Measurements from ENCODE around the gene ARHGAP9. TPM values are rescaled to one million over a fixed set of nuclear protein-coding genes. Genes with fewer than 3 reads are reported as not detected.

Gene ARHGAP9
- total and polyA plus RNA-seq, 11 donors, result 1.7 to 33.4 (median 3.6) TPM

GRCh38 chr12:57500213-57500612, 20.5 kb upstream of the ARHGAP9 start:
- WGBS, 4 donors, result 92 to 96% (median 96%) methylated on average over 11 of the region's 11 CpGs
- intact Hi-C loops (cut with DNase I), result no loop called here
- TF ChIP-seq CTCF (IDR thresholded peaks at IDR 0.05), result no peak
- TF ChIP-seq POLR2A (IDR thresholded peaks at IDR 0.05), result no peak
- Histone ChIP-seq H3K4me3 (no peak overlapping the region), H3K27ac (no peak overlapping the region), H3K27me3 (no peaks in the 10 kb centered on the region), H3K36me3 (peaks cover 0 to 98% (median 88%) of the 10 kb centered on the region in 9 donors), H3K9me3 (no peaks in the 10 kb centered on the region), H3K4me1 (no peaks in the 10 kb centered on the region)
- no peak for ATAC-seq
- DNase-seq, result no peak

GRCh38 chr12:57498571-57498970, 18.9 kb upstream of the ARHGAP9 start:
- H3K27me3 ChIP-seq, result no peaks in the 10 kb centered on the region
- ATAC-seq, result no peak
- H3K4me1 ChIP-seq, result no peaks in the 10 kb centered on the region
- intact Hi-C loops (cut with DNase I), result no loop called here
- H3K9me3 ChIP-seq, result no peaks in the 10 kb centered on the region
- H3K4me3 ChIP-seq, result no peak overlapping the region
- H3K36me3 ChIP-seq, result peaks cover 0 to 88% (median 78%) of the 10 kb centered on the region in 9 donors
- TF ChIP-seq POLR2A (IDR thresholded peaks at IDR 0.05) (no peak), CTCF (IDR thresholded peaks at IDR 0.05) (no peak)
- no peak overlapping the region for H3K27ac ChIP-seq
- WGBS, 4 donors, result 94 to 98% (median 96%) methylated on average over 4 of the region's 4 CpGs
- DNase-seq, result no peak

GRCh38 chr12:57498132-57498502, 18.5 kb upstream of the ARHGAP9 start:
- 85 to 89% (median 86%) methylated on average over 9 of the region's 9 CpGs for WGBS, 4 donors
- DNase-seq, result no peak

More at GRCh38 chr12:57498132-57498502, 18.5 kb upstream of the ARHGAP9 start:
- TF ChIP-seq CTCF (IDR thresholded peaks at IDR 0.05) (no peak), POLR2A (IDR thresholded peaks at IDR 0.05) (no peak)
- no peaks in the 10 kb centered on the region for H3K27me3 ChIP-seq
- H3K27ac ChIP-seq, result no peak overlapping the region
- intact Hi-C loops (cut with DNase I), result no loop called here
- H3K36me3 ChIP-seq, result peaks cover 0 to 83% (median 73%) of the 10 kb centered on the region in 9 donors
- peak in 1 of 4 donors; percentile 9 for ATAC-seq
- no peak overlapping the region for H3K4me3 ChIP-seq
- no peaks in the 10 kb centered on the region for H3K4me1 ChIP-seq
- no peaks in the 10 kb centered on the region for H3K9me3 ChIP-seq
